Smooth muscle cell (in vitro differentiated cells): ENCODE data around the gene TCERG1L. TPM values are rescaled to one million over a fixed set of nuclear protein-coding genes. Genes with fewer than 3 reads are reported as not detected.

Experiments
- DNase-seq: peaks from one replicate; lab custom pipeline; 2025; ENCODE audit not compliant: unreplicated experiment; lab: John Stamatoyannopoulos, UW
- H2AFZ ChIP-seq: fragments of 200-600 bp; sonication (generic); 2 replicates; pipeline ENCODE4 v1.6.0; 2016; ENCODE audit warnings: antibody characterized with exemption, low read depth, mild to moderate bottlenecking
- H3F3A ChIP-seq: fragments of 200-600 bp; sonication (generic); 2 replicates; pipeline ENCODE4 v1.6.0; 2017; ENCODE audit warnings: antibody characterized with exemption, low read depth
- H3K27ac ChIP-seq: fragments of 200-600 bp; sonication (generic); 2 replicates; pipeline ENCODE4 v1.5.1; 2016; ENCODE audit warnings: low read depth, mild to moderate bottlenecking
- H3K27me3 ChIP-seq: fragments of 200-600 bp; sonication (generic); 2 replicates; pipeline ENCODE4 v1.6.1; 2016; ENCODE audit warnings: low read depth, mild to moderate bottlenecking
- H3K36me3 ChIP-seq: fragments of 200-600 bp; sonication (generic); 2 replicates; pipeline ENCODE4 v1.5.1; 2016; ENCODE audit warnings: low read depth
- H3K4me1 ChIP-seq: fragments of 200-600 bp; sonication (generic); 2 replicates; pipeline ENCODE4 v1.5.1; 2016; ENCODE audit warnings: low read depth
- H3K4me2 ChIP-seq: fragments of 200-600 bp; sonication (generic); 2 replicates; pipeline ENCODE4 v1.6.0; 2016; ENCODE audit warnings: mild to moderate bottlenecking
- H3K4me3 ChIP-seq: fragments of 200-600 bp; sonication (generic); 2 replicates; pipeline ENCODE4 v1.5.1; 2016; ENCODE audit warnings: mild to moderate bottlenecking
- H3K79me2 ChIP-seq: fragments of 200-600 bp; sonication (generic); 2 replicates; pipeline ENCODE4 v1.6.0; 2016; ENCODE audit warnings: low read depth, mild to moderate bottlenecking
- H3K9ac ChIP-seq: fragments of 200-600 bp; sonication (generic); 2 replicates; pipeline ENCODE4 v1.6.0; 2016; ENCODE audit warnings: low read depth
- H3K9me3 ChIP-seq: fragments of 200-600 bp; sonication (generic); replicated peaks from 2 replicates; pipeline ENCODE4 v1.5.1; 2016; ENCODE audit warnings: low read depth
- H4K20me1 ChIP-seq: fragments of 200-600 bp; sonication (generic); 2 replicates; pipeline ENCODE4 v1.6.0; 2016; ENCODE audit warnings: low read depth
- CTCF ChIP-seq: fragments of 200-600 bp; sonication (generic); IDR thresholded peaks from 2 replicates; pipeline ENCODE4 v1.5.1; 2017; ENCODE audit warnings: borderline replicate concordance, mild to moderate bottlenecking, antibody characterized with exemption; ENCODE audit not compliant: insufficient read depth, poor library complexity, severe bottlenecking
- WGBS: methylation state at CpG from one replicate; pipeline ENCODE4 v1.1.7; 2016; ENCODE audit warnings: low lambda C conversion rate; 5-methylcytosine and 5-hydroxymethylcytosine counted together
- polyA plus RNA-seq: library from polyadenylated mRNA; unstranded; fragments of >200 nt; fragmentation: Nextera tagmentation; extraction: Ambion mirVana; gene quantifications from 2 replicates; pipeline ENCODE4 v1.2.1, GENCODE V29; 2016
- total RNA-seq: library from RNA; depleted of rRNA; stranded (reverse); fragments of >200 nt; gene quantifications from 2 replicates; pipeline ENCODE4 v1.2.3, GENCODE V29; 2014

The TCERG1L gene
- total and polyA plus RNA-seq, 2 experiments from 2014 or later = not detected

DNA sequence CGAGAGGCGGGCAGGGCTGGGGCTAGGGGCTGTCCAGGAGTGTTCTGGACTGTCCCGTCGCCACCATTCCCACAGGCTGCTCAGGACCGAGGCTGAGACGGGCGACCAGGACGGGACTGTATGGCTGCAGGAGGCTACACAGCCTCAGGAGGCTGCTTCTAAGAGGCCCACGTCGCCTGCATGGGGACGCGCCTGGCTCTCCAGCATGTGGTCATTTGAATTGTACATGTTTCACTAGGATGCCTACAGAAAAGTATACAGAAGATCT lies 216.3 kb downstream of the TCERG1L start:
- Histone ChIP-seq H4K20me1 (no peaks in the 10 kb centered on the region), H3K27me3 (no peaks in the 10 kb centered on the region), H3K4me2 (no peak overlapping the region), H3K4me3 (no peak overlapping the region), H3K4me1 (no peaks in the 10 kb centered on the region), H3K27ac (peak overlapping the region; percentile 70), H3K9ac (peak overlapping the region; percentile 44), H3F3A (no peaks in the 10 kb centered on the region), H3K36me3 (no peaks in the 10 kb centered on the region), H3K9me3 (no peaks in the 10 kb centered on the region), H2AFZ (no peak overlapping the region), H3K79me2 (no peaks in the 10 kb centered on the region)
- no peak for DNase-seq
- TF ChIP-seq CTCF = no peak
- WGBS = 93% methylated on average over 12 of the region's 12 CpGs

DNA sequence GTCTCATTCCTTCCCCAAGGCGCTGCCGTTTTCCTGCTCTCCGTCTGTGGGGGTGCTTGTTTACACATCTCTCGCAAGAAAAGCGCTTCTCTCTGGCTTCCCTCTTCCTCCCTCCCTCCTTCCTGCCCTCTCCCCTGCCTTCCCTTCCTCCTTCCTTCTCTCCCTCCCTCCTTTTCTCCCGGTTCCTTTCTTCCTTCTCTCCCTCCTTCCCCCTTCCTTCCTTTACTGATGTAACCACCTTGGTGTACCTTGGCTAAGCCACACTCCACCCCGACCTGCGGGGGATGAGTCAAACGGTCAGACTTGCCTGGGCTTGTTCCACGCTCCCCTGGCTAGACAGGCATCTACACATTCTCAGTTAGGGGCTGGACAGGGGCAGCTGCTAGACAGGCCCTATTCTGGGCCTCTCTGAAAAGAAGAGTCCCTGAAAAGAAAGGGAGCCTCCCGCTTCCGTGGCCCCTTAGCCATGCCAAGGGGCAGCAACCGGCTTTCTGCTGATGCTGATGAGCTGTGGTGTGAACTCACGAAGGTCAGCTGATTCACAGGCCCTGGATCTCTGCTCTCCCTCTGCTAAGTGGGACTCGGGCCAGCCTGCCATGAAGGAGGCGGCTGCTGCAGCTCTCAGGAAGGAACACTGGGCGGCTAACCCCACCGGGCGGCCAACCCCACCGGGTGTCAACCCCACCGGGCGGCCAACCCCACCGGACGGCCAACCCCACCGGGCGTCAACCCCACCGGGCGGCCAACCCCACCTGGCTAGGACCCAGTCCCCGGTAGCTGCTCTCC lies 216.8 kb downstream of the TCERG1L start:
- H4K20me1 ChIP-seq = no peaks in the 10 kb centered on the region
- H3K36me3 ChIP-seq = no peaks in the 10 kb centered on the region
- no peak for TF ChIP-seq CTCF
- H3K4me2 ChIP-seq = peak overlapping the region; percentile 4
- 72% methylated on average over 24 of the region's 29 CpGs for WGBS
- H3K27ac ChIP-seq = peak overlapping the region; percentile 70
- H3K9ac ChIP-seq = peak overlapping the region; percentile 44
- no peaks in the 10 kb centered on the region for H3K27me3 ChIP-seq
- H3K9me3 ChIP-seq = no peaks in the 10 kb centered on the region
- no peak for DNase-seq
- no peaks in the 10 kb centered on the region for H3K79me2 ChIP-seq
- H3F3A ChIP-seq = no peaks in the 10 kb centered on the region
- H2AFZ ChIP-seq = peak overlapping the region; percentile 26
- H3K4me1 ChIP-seq = no peaks in the 10 kb centered on the region
- H3K4me3 ChIP-seq = no peak overlapping the region

- no peaks in the 10 kb centered on the region for H3K4me1 ChIP-seq
- H3K79me2 ChIP-seq = no peaks in the 10 kb centered on the region
- no peaks in the 10 kb centered on the region for H3K9me3 ChIP-seq
- no peak for TF ChIP-seq CTCF
- 89% methylated on average over 19 of the region's 19 CpGs for WGBS
- peak overlapping the region; percentile 4 for H3K4me2 ChIP-seq
- DNase-seq = no peak
- no peak overlapping the region for H2AFZ ChIP-seq
- H3K4me3 ChIP-seq = no peak overlapping the region
- no peaks in the 10 kb centered on the region for H3K36me3 ChIP-seq
- H3F3A ChIP-seq = no peaks in the 10 kb centered on the region
- peak overlapping the region; percentile 70 for H3K27ac ChIP-seq
- H3K27me3 ChIP-seq = no peaks in the 10 kb centered on the region
- H4K20me1 ChIP-seq = no peaks in the 10 kb centered on the region
- peak overlapping the region; percentile 31 for H3K9ac ChIP-seq
Measured at GRCh38 chr10:131093795-131094366, 217.6 kb downstream of the TCERG1L start.

- Histone ChIP-seq H3K27ac (no peak overlapping the region), H3K4me1 (no peaks in the 10 kb centered on the region), H3F3A (no peaks in the 10 kb centered on the region), H3K9ac (no peak overlapping the region), H3K36me3 (no peaks in the 10 kb centered on the region), H3K9me3 (no peaks in the 10 kb centered on the region), H3K79me2 (no peaks in the 10 kb centered on the region), H3K27me3 (no peaks in the 10 kb centered on the region), H3K4me2 (no peak overlapping the region), H2AFZ (no peak overlapping the region), H3K4me3 (no peak overlapping the region), H4K20me1 (no peaks in the 10 kb centered on the region)
- TF ChIP-seq CTCF = no peak
- WGBS = 98% methylated on average over 14 of the region's 14 CpGs
- no peak for DNase-seq
Measured at GRCh38 chr10:131093346-131093745, 218.2 kb downstream of the TCERG1L start.
